GM18519 (cell line): ENCODE results near the gene SEPSECS.
A peak's percentile ranks its signal among the peaks of the same experiment; 100 is the strongest.

ENCODE experiments used
- ATAC-seq: cut with Tn5 transposase; IDR thresholded peaks from one replicate; pipeline ENCODE4 v1.9.1; 2021; ENCODE audit warnings: mild to moderate bottlenecking, moderate library complexity; ENCODE audit not compliant: unreplicated experiment, low FRiP score

Gene SEPSECS

DNA sequence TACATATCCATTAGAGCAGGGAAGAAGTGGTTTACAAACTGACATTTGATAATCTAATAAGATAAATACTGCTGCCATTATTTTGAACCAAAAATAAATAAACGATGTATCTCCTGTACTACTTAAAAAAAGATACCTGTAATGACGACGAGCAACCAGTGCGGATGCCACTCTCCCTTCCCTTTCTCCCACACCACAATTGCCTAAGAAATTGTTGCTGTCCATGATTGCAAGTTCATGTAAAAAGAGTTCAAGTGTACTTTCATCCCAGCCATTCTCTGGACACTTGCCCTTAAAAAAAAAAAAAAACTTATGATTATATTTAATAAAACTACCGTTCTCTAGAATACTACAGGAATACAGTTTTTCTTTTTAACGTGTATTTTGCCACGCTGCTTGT, 1.4 kb downstream of the SEPSECS start:
- no peak for ATAC-seq

DNA sequence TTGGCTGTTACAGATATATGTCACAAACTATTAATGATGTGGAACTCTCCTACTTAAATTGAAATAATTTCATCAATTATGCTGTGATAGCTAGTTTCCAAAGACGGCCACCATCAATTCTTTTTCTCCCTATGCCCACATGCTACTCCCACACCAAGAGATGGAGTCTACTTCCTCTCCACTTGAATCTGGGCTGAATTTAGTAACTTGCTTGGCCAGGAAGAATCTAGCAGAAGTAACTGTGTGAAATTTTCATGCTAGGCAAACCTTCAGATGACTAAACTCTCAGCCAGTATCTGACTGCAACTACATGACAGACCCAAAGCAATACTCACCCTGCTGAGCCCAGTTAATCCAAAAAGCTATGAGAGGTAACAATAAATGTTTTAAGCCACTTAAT, 3.2 kb downstream of the SEPSECS start:
- ATAC-seq = no peak

DNA sequence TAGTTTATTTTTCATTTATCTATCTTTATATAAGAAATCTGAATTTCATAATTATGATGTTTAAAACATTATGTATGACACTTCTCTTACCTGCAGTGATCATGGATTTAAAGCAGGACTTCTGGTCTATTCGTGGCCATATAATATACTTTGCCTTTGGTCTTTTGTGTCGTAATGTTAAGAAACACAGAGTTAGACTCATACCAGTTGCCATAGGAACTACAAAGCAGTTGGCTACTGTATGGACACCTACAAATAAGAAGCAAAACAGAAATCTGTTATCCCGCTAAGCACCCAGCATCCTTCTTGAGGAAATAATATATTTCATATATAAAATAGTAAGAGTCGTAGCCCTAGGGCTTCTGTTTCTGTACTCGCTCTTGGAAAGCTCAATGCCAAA, 4.3 kb downstream of the SEPSECS start:
- no peak for ATAC-seq

DNA sequence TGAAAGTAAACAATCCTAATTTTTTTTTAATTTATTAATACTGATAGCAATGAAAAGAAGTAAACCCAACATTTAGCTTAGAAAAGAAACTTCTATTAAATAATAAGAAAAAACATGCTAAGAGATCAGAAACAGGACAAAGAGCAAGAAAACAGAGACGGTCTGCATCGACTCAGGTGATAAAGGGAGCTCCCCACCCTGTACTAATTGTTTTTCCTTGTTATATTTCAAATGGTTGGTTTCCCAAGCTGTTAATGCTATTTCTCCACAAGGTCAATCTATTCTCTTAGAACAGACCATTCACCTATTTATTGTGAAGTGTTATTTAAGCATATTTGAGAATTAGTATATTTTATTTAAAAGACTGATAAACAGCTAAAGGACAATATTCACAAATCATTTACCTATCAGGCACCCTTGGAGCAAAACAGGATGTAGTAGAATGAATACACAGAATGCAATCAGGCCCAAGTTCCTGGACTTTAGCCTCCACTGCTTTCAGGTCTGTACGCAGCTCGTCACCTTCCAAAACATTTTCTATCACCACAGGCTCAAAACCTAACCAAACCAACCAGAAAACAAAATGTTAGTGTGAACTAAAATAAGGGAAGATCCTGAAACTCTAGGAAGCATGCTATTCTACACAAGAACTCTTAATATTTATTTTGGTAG, 5.5 kb downstream of the SEPSECS start:
- no peak for ATAC-seq

DNA sequence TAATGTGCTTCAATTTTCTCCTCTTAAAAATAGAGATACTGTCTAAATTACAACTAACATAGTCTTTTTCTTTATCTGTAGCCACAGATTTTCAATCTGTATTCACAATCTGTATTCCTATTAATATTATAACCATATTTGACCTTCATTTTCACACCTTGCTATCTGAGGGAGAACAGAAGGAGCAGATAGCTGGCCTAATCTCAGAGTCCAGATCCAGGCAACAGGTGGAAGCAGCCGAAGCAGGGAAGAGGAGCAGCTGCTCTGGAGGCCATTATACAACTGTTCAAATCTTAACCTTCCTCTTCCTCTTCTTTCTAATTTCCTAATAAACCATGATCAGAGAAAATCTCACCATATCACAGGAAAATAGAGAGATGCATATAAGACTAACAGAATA, 14.2 kb downstream of the SEPSECS start:
- no peak for ATAC-seq

DNA sequence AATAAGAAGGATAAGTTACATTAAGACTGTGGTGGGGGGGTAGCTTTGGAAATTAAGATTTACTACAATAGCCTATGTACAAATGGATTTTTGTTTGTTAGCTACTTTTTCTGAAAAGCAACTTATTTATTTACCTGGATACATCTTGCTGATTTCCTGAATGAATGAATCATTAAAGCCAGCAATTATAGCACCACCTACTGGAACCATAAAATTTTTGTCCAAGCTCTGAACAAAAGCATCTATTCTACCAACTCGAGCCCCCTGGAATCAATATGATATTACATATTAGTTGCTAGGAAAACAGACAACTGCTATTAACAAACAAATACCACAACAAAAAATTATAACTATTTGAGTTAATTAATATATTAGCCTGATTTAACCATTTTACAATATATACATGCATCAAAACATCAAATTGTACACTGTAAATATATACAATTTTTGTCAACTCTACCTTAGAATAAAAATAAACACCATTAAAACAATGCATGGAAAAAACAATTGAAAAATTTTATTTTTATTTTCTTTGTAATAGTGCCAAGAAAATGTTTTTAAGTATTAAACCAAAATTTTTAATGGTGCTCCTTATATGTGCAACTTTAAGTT, 15.3 kb downstream of the SEPSECS start:
- ATAC-seq = no peak

DNA sequence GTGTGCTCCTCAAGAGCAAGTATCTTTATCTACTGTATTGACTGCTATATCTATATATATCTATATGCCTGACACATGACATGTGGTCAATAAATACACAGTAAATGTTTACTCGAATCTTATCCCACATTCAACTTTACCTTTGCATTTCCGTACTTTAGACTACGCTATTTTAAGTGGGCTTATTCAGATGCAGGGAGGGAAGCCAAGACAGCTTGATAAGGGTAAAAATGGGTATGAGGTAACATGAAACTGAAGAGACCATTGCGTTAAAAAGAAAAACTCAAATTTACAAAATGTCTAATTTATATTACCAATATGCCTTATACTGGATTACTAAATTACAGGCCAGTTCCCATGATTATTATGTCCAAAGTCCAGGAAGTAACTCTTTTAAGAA, 17.8 kb downstream of the SEPSECS start:
- no peak for ATAC-seq

DNA sequence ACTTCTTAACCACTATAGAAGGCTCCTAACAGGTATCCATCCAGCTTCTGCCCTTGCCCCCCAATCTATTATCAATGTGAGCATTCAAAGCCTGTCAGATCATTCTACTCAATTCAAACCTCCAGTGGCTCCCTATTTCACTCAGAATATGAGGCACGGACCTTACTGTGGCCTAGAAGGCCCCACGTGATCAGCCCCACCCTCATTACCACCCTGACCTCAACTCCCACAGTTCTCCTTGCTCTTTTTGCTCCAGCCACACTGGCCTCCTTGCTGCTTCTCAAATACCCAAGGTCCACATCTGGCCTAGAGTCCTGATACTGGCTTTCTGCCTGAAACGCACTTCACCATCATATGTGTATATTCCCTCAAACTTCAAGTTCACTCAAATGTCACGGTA, 18.7 kb downstream of the SEPSECS start:
- no peak for ATAC-seq

DNA sequence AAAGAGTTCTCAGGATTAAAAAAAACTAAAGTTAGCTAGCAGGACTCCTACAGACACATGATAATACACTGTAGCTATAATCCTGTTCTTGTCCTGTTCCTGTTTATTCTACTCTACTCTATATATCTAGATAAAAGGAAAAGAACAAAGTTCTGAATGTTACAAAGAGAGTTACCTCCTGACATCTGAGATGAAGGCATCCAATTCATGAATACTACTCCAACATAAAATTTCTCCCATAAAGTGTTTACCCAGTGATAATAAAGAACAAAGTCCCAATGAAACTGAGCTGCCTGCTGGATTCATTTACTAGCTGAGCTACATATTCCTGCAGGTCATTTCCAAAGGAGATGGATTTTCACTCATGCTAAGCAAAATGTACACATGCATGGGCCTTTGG, 27.1 kb downstream of the SEPSECS start:
- no peak for ATAC-seq

DNA sequence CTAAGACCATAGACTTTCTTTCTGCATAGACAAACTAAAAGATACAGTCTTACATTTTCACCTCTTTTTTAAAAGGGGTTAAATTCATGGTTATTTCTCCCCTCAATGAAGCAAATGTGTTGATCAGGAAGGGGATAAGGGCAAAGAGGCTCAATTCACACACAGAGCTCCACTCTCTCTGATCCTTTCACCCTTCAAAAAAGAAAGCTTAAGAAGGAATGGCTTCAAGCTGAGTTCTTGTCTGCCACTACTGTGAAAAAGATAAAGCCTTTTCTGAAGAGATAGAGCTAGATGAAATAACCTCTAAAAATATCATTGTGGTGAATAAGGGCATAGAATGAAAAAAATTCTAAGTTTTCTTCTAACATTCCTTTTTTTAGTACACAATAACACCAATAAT, 28.3 kb downstream of the SEPSECS start:
- ATAC-seq = no peak

DNA sequence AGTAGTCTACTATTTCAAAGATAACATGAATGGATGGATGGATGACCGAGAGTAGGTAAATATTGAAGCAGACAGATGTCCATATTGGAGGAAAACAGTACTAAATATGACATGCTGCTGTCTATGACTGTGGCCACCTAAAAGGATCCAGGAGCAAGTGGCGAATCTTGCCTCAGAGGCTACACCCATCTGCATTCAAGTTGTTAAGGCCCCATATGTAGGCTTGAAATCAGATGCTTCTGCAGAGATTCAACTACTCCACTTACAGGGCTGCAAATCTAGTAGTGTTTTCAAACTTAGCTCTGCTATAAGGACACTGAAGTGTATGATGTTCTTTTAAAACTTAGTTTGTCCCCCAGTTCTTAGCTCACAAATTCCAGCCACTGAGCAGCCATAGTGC, 28.9 kb downstream of the SEPSECS start:
- ATAC-seq = no peak

DNA sequence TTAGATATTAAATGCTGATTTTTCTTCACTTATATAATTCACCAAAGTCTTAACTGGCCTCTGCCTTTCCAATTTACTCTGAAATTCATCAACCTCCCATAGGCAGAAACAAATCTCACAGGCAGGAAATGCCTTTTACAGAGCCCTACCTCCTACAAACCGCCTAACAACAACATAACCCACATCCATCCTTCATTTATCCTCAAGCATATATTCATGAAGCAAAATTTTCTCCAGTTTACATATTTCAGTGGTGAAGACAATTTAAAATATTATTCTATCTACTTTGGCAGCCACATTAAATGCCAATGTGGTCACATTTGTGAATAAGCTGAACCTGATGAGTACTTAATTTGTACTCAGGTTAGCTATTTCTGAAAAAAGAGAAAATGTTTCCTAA, 30.3 kb downstream of the SEPSECS start:
- ATAC-seq = no peak

DNA sequence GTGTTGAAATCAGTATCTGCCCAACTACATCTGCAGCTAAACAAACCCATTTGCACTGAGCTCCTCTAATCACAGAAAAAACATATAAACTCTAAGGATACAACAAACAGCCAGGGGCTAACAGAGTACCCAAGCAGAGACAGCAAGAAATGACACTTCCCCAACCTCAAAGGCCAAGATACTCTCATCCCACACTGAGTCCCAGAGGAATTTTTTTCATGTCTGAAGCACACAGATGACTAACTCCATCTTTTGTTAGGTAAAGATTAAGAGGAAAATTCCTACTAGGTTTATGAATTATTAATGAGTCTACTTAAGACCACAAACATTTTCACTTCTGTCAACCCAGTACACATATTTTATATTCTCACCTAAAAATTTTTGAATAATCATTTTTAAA, 31.6 kb downstream of the SEPSECS start:
- no peak for ATAC-seq

DNA sequence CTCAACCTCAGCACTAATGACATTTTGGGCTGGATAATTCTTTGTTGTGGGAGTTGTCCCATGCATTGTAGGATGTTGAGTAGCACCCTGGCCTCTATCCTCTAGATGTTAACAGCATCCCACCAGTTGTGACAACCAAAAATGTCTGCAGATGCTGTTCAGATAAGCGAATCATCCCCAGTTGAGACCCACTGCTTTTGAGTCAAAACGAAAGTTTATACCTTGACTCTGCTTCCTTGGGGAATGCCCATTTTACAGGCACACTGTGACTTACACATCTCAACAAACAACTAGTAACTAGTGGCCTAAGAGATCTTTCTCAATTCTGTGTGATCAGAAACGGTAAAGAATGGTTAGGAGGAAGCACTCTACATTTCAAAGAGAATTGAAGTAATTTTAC, 37.0 kb downstream of the SEPSECS start:
- ATAC-seq = peak; percentile 97

DNA sequence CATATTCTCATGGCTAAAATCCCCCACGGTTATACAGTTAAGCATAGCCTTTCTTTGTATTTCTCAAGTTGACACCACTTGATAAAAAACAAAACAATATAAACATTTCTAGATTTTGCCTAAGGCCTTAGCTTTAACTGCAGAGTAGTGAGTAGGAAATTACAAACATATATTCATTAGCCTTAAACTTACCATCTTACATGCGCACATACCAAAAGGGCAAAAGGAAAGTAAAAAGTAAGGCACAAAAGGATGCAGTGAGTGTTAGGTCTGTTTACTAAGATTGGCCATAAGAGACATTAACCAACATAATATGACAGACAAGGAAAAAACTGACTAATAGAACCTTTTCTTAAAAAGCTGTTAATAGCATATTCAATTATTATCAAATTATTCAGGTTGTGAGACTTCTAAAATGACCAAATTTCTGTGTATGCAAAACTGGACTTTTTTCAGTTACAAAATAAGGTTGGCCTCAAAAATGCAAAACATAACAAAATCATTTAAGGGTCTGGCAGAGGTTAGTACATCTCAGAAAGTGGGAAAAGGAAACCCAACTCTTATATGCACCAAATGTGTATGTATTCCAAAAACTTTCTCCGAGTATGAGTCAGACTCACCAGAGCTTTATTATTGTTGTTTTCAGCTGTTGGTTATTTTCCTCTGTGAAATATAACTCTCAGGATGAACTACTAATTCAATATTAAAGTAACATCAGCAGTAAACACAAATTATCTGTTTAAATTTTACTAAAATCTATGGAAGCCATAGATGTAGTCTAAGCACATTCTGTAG, 39.9 kb downstream of the SEPSECS start:
- no peak for ATAC-seq

DNA sequence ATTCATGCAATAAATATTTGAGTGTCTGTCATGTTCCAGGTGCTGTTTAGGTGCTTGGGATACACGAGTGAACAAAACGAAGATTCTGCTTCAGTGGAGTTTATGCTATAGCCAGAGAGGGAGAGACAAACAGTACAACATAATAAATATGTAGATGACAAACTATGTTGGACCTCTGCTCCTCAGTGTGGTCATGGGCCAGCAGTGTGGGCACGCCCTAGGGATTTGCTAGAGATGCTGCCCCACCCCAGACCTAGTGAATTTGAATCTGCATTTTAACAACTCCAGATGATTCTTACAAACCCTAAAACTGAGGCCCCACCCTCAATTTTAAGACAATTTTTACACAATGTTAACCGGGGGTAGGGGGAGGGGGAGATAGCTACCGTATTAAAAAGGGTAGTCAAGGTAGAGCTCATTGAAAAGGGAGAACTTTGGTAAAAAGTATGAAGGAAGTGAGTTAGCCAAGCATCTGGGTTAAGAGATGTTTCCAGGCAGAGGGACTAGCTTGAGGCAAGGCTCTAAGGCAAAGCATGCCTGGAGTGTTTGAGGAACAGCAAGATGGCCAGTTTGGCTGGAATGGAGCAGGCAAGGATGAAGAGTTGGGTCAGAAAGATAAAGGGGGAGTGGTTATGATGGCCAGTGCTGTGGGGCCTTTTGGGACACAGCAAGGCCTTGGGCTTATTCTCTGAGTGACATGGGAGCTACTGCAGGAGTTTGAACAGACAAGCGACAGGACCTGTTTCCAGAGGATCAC, 42.4 kb downstream of the SEPSECS start:
- ATAC-seq = no peak

DNA sequence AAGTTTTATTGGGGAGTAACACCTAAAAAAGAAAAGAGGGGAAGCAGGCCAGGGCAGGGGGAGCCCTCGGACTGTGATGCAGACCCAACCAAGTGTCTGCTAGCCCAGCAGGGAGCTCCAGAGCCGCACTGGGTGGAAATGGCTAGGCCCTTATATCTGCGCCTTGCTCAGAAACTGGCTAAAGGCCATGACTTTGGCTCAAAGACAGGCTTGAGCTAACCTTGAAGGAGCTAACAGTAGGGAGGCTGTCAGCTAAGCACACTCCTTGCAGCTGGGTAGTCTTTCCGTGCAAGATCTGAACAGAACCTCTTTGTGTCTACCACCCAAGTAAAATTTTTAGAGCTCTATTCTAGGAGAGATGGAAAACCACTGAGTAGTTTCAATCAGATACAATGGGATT, 43.0 kb downstream of the SEPSECS start:
- ATAC-seq = no peak

DNA sequence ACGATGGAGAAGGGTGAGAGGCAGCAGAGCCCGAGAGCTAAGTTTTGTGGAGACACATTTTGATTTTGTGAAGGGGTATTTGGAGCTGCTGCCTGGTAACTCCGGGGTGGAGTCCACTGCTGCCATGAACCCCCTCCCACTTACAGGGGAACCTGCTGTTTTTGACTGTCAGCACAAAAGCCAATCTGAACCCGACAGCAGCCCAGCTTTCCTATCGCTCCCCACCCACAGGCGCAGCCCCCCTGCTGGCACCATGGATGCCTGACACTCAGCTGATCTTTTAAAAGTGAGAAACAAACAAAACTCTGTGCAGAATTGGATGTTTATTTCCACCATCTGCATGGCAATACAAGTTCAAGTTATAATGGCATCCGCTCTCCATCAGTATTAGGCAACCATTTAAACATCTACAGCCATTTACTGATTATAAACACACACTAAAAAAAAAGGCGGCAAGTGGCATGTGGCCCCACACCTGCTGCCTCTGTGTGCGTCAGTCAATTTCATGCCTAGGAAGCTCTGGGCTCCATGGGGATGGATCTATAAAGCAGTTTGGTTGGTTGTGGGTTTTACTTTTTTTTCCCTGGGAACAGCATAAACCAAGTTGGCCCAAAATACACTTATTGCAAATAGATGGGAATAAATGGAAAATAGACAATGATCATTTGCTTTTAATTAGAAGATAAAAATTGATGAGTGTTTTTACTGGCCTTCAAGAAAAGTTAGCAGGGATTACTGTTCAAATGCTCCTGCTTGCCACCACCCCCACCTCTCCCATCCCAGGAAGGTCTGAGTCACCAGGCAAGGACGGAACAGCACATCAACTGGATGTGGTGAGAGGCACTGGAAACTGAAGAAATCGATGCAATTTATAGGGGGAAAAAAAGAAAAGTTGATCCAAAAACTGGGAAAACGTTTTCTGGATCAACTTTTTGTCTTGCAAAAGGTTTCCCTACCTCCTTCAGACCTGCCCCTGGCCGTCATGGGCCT, 46.0 kb downstream of the SEPSECS start:
- no peak for ATAC-seq

DNA sequence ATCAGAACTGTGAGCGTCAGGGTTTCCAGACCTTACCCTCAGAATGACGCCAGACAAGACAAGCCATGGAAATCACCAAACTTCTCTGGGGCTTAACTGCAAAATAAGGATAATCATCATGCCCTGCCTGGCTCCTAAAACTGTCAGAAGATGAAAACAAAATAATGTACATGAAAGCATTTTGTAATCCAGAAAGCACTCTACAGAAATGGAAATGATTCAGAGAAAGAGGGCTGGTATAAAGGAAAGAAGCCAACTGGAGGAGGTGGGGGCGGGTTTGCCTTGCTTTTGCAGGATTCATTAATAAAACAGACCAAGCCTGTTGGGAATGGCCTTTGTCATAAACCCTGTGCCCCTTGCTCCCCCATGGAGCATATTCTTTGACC, 47.3 kb downstream of the SEPSECS start:
- ATAC-seq = no peak

DNA sequence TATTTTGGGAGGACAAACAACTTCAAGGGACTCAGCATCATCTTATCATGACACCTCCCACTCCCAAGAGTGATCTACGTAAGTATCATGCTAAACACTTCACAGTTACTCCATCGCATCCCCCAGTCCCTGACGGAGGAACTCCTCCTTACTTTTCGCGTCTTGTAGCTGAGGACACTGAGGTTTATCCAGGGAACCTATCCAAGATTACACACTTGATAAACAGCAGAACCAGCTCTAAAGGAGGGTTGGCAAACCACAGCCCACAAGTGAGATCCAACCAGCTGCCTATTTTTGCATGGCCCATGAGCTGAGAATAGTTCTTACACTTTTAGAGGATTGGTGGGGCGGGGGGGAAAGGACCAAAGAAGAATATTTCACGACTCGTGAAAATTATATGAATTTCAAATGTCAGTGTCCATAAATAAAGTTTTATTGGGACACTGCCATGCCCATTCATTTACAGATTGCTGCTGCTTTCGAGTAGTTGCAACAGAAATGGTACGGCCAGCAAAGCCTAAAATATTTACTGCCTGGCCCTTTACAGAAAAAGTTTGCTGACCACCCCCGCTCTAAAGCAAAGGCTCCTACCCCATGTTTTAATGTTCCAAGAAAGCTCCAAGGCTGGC, 47.8 kb downstream of the SEPSECS start:
- ATAC-seq = no peak
